OCI-LY3 (cell line): ENCODE results near the gene KRTAP2-2.

ENCODE experiments used
- EZH2phosphoT487 ChIP-seq: fragments of 200-600 bp; shearing (Covaris generic); IDR thresholded peaks from 2 replicates; pipeline ENCODE4 v1.6.1; 2018; ENCODE audit warnings: antibody characterized with exemption, mixed run types, low read depth
- TF ChIP-seq, protein P1 (sequence below): fragments of 200-600, 300-600 bp; sonication (generic); IDR thresholded peaks from 2 replicates; pipeline ENCODE4 v1.5.1; 2014; ENCODE audit warnings: antibody characterized with exemption, low read length, low read depth

DNA sequence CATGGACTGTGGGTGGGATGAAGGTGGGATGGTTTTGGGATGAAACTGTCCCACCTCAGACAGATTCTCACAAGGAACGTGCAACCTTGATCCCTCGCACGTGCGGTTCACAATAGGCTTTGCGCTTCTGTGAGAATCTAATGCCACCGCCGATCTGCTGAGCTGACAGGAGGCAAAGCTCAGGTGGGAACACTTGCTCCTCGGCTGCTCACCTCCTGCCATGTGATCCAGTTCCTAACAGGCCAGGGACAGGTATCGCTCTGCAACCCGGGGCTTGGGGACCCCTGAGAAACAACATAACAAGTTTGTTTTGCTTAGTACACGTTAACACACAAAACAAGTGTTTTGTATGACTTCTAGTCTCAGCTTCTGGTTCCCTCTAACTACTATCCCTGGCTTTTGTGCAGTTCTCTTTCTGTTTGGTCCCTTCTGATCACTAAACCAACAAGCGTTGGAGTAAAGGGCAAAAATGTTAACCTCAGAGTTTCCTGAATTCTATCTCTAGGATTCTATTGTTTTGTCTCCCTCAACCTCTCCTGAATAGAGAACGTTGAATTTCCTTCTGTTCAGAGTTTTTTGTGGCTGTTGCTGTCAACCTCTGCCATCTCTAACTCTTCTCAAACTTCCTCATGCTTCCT is 38.3 kb downstream of the KRTAP2-2 start:
- TF ChIP-seq, protein P1, sequence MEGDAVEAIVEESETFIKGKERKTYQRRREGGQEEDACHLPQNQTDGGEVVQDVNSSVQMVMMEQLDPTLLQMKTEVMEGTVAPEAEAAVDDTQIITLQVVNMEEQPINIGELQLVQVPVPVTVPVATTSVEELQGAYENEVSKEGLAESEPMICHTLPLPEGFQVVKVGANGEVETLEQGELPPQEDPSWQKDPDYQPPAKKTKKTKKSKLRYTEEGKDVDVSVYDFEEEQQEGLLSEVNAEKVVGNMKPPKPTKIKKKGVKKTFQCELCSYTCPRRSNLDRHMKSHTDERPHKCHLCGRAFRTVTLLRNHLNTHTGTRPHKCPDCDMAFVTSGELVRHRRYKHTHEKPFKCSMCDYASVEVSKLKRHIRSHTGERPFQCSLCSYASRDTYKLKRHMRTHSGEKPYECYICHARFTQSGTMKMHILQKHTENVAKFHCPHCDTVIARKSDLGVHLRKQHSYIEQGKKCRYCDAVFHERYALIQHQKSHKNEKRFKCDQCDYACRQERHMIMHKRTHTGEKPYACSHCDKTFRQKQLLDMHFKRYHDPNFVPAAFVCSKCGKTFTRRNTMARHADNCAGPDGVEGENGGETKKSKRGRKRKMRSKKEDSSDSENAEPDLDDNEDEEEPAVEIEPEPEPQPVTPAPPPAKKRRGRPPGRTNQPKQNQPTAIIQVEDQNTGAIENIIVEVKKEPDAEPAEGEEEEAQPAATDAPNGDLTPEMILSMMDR, result no peak
- no peak for TF ChIP-seq EZH2phosphoT487
